Measurements from ENCODE around the gene VRK1.

GRCh38 chr14:96906434-96906833, 109.3 kb downstream of the VRK1 start:
- TF ChIP-seq CTCF (IDR thresholded peaks at IDR 0.05), result no peak
- TF ChIP-seq POLR2A (IDR thresholded peaks at IDR 0.05), result no peak
- no peak for TF ChIP-seq EP300 (IDR thresholded peaks at IDR 0.05)
- no peak for TF ChIP-seq POLR2AphosphoS5 (IDR thresholded peaks at IDR 0.05)

Data from suprapubic skin (tissue), 4 donors.